ENCODE results near the gene TBX5.

Gene TBX5

DNA sequence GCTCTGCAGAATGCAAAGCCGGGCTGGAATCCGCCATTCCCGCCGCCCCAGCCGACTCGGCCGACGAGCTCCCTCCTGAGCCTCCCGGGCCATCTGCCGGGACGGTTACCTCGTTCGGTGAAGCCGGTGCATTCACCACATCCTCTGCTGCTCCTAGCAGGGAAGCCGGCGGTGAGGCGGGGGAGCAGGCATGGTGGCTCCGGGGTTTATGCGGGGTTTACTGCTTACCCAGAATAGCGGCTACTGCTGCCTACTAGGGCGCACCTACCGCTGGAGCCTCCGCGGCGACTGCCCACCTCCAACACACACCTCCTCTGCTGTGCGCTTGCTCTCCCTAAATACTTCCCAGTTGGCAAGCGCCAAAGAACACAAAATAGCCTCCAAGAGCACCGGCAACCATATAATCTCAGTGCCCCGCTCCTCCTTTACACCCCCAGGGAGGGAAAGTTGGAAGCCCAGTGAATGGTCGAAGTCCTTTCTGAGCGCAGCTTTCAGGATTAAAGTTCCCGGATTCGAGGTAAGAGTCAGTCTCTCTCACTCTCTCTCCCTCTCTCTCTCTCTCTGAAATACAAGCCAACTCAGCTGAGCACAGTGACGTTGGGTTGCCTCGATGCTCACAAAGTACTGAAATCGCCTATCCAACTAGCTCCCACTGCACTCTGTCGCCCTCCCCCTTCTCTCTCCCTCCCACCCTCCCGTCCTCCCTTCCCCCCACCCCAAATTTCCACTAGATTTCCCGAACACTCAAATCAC, at the start of gene TBX5:
TBX5 (minus strand) TSS at position 626 of the 753 bp plus-strand sequence. CDS start 2,246 bp downstream, outside the sequence.
- DNase-seq (ENCODE audit: insufficient read length, low spot score) (no peak), FAIRE-seq (no peak)

DNA sequence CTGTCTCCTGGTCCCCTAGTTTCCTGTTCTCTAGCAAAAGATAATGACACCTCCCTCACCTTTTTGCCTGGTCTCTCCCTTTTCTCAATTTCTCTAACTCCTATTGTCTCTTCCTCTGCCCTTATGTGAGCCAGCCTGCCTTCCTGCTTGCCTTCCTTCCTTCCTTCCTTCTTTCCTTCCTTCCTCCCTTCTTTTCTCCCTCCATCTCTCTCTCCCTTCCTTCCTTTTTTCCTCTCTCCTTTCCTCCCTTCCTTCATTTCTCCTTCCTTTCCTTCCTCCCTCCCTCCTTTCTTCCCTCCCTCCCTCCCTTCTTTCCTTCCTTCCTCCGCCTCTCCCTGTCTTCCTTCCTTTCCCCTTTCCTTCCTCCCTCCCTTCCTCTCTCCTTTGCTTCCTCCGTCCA, 45.7 kb upstream of the TBX5 start:
- FAIRE-seq (no peak), DNase-seq (ENCODE audit: insufficient read length, low spot score) (no peak)

GRCh38 chr12:114450515-114451300, 44.8 kb upstream of the TBX5 start:
- no peak for DNase-seq (ENCODE audit: insufficient read length, low spot score)
- no peak for FAIRE-seq

DNA sequence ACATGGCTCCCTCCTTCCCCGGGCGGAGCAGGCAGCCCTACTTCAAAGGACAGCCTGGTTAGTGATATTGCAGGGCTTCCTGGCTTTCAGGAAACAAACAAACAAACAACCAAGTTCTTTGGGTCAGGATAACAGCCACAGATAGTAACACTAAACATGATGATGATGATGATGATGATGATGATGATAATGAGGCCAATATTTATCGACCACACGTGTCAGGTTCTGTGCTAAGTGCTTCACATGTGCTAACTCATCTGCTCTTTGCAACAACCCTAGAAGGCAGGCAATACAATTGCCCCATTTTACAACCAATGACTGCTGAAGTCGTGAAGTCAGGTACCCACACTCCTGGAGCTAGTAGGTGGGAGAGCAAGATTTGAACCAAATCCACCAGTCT, 44.1 kb upstream of the TBX5 start:
- FAIRE-seq, result no peak

DNA sequence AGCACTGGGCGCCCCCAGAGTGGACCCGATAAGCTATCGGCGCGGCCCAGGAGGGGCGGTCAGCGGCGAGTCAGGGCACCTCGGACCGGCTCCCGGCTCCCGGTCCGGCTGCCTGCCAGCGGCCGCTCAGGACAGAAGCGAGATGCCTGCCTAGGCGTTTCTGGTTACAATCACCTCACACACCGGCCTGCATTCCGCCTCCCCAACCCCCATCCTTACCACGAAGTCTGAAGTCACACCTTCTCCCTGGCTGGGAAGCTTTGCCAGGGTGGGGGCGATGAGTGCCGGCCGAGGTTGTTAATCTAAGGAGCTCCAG, 42.6 kb upstream of the TBX5 start:
- FAIRE-seq (no peak), DNase-seq (ENCODE audit: insufficient read length, low spot score) (no peak)

More for the DNA sequence above, 44.1 kb upstream of the TBX5 start:
- DNase-seq (ENCODE audit: insufficient read length, low spot score), result no peak

DNA sequence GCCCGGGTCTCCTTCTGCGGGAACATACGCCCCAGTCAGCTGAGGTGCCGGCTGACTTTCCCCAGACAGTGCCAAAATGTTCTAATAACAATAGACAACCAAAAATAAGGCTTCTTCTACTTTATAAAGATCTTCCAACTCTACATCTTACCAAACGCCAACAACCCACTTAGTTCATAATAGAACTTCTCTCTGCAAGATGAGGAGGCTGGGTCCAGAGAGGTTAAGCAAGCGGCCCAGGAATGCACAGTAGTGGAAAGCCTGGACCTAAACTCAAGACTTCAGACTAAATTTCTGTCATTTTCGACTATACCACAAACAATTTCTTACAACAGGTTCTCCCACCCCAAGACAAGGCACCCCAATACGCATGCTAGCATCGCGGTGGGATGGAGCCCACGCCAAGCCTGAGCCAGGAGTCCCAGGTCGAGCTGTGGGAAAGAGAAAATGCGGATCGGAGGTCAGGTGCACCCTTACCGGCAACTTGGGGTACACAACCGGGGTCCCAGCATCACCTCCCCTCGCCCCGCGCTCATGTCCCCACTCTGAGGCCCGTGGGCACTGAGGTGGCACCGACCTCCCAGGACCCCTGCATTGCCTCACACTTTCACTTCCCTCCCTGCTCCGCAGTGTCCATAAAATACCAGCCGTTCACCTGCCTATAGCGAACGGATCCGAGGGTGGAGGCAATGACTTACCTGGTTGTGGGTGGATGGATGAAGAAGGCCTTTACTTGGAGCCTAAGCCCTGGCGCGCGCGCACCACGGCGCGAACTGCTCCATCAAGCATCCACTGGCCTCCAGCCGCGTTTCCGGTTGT, 42.1 kb upstream of the TBX5 start:
- DNase-seq (ENCODE audit: insufficient read length, low spot score), result no peak
- no peak for FAIRE-seq

- DNase-seq (ENCODE audit: insufficient read length, low spot score), result no peak
- FAIRE-seq, result no peak
Observed at GRCh38 chr12:114447274-114447716, 41.4 kb upstream of the TBX5 start.

GRCh38 chr12:114445401-114446323, 39.7 kb upstream of the TBX5 start:
- FAIRE-seq, result no peak

DNA sequence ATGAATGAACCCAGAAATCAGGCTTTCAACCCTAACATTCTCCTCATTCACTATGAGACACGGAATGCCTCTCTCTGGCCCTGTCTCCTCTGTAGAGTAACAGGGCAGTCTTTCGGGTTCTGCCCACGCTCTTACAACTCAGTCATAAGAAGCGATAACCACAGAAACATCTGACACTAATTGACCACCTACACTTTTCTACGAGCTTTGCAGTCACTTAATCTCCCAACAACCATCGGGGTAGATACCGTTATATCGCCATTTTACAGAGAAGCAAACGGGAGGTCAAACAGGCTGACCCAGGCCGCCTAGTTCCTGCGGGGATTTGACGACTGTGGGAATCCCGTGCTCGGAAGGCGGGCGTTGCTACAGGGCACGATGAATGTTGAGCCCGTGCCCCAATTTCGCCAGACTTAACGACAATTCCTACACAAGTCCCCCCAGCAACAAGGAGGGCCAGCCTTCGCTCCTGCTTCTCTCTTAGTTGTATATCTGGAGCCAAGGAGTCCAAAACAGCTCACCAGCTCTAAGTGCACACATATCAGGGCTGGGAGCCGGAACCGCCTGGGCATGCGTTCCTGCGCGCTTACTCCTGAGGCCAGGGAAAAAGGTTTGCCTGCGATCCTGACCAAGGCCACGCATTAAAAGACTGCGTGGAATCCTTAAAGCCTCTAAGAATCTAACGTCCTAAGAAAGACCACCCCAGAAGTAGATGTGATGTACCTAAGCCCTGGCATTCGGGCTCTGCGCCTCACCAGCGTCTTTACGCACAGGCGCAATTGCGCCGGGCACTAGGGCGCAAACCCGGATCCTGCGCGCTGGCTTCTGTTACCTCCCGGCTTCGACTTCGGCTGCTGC, 38.7 kb upstream of the TBX5 start:
- DNase-seq (ENCODE audit: insufficient read length, low spot score) (no peak), FAIRE-seq (no peak)

More at GRCh38 chr12:114445401-114446323, 39.7 kb upstream of the TBX5 start:
- no peak for DNase-seq (ENCODE audit: insufficient read length, low spot score)

DNA sequence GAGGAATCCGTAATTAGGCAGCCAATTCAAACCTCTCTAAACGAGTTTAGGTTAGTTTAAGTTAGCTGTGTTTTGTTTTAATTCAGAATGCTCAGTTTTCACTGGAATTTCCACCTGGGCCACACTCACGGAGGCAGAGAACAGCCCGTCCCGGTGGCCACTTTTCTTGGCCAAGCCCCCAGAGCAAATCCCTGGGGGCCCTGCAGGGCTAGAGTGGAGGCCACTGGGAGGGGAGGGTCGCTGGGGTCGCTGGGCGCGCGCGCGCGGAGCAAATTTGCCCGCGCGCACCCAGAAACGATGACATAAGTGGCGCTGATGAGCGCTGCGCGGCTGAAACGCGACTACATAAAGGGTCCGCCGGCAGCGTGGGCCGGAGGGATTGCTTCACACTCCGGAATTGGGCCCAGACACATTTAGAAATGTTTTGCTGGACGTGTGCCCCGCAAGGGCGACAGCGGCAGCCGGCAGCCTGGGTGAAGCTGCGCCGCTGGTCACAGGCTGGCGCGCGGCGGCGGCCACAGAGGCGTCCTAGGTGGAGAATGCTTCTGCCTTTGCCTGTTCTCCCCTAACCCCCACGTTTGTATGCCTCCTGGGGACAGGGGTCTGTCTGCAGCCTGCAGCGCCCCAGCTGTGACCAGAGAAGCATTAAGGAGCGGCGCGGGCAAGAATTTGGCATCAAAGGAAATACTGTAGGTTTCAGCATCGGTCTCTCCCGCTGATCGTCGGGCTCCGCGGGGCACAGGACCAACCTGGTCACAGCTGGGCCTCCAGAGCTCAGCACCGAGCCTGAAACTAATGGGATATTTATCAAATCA, 37.9 kb upstream of the TBX5 start:
- no peak for DNase-seq (ENCODE audit: insufficient read length, low spot score)
- no peak for FAIRE-seq

GRCh38 chr12:114442578-114442977, 36.6 kb upstream of the TBX5 start:
- no peak for DNase-seq (ENCODE audit: insufficient read length, low spot score)
- FAIRE-seq, result no peak

DNA sequence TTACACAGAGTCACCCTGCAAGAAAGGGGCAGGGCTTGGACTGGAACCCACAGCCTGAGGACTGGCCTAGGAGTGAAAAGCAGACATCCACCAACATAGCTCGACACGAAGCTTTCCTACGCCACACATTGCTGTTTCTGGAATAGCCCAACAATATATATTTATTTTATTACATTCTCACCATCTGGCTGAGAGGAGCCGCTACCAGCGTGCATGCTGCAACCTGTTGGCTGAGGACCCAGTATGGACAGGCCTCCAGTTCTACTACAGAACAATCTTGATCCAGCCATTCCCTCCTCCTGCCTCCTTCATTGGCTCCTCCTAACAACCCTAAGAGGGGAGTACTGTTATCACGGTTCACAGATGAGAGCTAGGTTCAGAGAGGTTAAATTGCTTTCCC, 35.6 kb upstream of the TBX5 start:
- DNase-seq (ENCODE audit: insufficient read length, low spot score) (no peak), FAIRE-seq (no peak)

DNA sequence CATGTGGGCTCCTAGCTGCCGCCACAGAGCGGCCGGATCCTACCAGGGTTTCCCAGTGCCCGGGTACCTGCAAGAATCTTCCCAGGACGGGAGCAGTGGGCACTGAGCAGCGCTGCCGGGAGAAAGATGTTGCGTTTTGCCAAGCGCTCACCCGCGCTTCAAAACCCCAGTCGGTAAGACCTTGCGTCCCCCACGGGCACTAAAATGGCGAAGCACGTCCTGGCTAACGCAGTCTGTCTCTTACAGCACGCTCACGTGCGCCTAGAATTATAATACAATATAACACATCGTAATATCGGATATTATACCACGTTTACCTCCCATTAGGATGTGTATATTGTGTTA, 35.1 kb upstream of the TBX5 start:
- FAIRE-seq (no peak), DNase-seq (ENCODE audit: insufficient read length, low spot score) (no peak)

GRCh38 chr12:114440270-114441038, 34.5 kb upstream of the TBX5 start:
- FAIRE-seq (no peak), DNase-seq (ENCODE audit: insufficient read length, low spot score) (no peak)

DNA sequence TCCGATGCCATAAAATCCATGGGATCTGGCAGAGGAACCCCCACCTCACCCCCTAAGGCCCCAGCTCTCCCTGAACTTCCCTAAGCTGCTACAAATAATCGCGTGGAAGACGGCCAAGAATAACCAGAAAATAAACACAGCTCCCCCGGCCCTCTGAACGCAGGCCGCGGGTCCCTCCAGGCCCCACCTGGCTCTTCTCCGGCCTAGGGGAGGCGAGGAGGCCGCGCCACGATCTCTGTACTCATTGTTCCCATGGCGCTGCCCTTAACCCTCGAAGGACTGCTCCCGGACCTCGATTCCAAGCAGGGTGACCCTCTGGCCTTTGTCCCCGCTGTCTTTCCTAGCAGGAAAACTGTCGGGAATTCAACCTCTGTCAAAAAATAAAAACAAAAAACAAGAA, 33.9 kb upstream of the TBX5 start:
- FAIRE-seq (no peak), DNase-seq (ENCODE audit: insufficient read length, low spot score) (no peak)

DNA sequence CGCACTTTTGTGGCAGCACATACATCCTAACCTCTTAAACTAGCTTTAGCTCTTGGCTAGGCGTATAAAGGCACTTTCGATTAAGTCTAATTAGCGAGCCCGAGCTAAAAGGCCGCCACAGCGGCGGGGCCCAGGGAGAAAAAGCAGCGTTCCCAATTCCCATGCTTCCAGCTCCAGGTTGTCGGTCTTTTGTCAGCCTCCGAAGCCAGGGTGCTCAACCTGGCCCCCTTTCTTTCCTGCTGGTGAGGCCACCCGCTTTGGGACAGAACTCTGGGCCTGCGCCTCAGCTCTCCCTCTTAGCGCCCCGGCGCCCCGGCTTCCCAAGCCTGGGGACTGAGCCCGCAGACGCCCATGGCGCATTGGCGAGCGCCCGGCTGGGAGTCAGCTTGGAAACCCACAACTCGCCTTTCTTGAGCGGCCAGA, 33.3 kb upstream of the TBX5 start:
- DNase-seq (ENCODE audit: insufficient read length, low spot score) (no peak), FAIRE-seq (no peak)

DNA sequence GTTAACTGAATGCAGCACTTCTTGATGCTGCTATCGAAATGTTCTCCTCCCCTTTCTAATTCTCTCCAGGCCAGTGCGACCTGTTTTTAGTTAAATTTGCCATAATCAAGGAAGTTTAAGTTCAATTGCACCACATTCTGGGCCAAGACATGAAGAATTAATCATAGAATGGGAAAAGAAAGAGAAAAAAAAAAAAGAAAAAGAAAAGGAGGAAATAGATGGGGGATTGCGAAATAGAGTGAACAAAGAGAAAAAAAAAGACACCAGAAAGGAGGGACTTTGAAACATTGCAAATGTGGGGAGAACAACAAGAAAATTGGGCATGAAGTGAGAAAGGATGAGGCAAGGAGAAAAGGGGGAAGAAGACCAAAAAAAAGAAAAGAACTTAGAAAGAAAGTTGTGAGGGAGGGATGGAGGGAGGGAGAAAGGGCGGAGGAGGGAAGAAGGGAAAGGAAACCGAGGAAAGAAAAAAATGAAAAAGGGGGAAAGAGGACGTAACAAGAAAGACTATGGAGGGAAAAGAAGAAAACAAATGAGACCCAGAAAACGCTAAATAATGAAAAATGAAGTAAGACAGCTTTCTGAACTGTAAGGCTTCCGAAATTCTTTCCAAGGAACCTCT, 32.8 kb upstream of the TBX5 start:
- FAIRE-seq, result no peak

More for the DNA sequence above, 32.8 kb upstream of the TBX5 start:
- DNase-seq (ENCODE audit: insufficient read length, low spot score), result no peak
